ENCODE measurements around the gene NF1.
"Not testable (repeated sequence)": the region's sequence is repeated elsewhere in the genome, so short reads cannot be mapped to it uniquely, and the experiment has no call there.

NF1 gene

GRCh38 chr17:31256936-31257335 is 162.2 kb downstream of the NF1 start:
- no peak for DNase-seq (ENCODE audit: low read depth in 2 of 2)

GRCh38 chr17:31260151-31260550 is 165.4 kb downstream of the NF1 start:
- DNase-seq (ENCODE audit: low read depth in 2 of 2): no peak

- no peak for DNase-seq (ENCODE audit: low read depth in 2 of 2)
Observed at GRCh38 chr17:31261601-31262000, 166.8 kb downstream of the NF1 start.

GRCh38 chr17:31262923-31263322 is 168.1 kb downstream of the NF1 start:
- not testable (repeated sequence) for DNase-seq (ENCODE audit: low read depth in 2 of 2)

GRCh38 chr17:31266042-31266441 is 171.3 kb downstream of the NF1 start:
- DNase-seq (ENCODE audit: low read depth in 2 of 2): no peak

GRCh38 chr17:31269036-31269577 is 174.3 kb downstream of the NF1 start:
- no peak for DNase-seq (ENCODE audit: low read depth in 2 of 2)

GRCh38 chr17:31269578-31269983 is 174.8 kb downstream of the NF1 start:
- no peak for DNase-seq (ENCODE audit: low read depth in 2 of 2)

- DNase-seq (ENCODE audit: low read depth in 2 of 2): no peak
Observed at GRCh38 chr17:31272236-31272635, 177.5 kb downstream of the NF1 start.

GRCh38 chr17:31272803-31273202 is 178.0 kb downstream of the NF1 start:
- no peak for DNase-seq (ENCODE audit: low read depth in 2 of 2)

- no peak for DNase-seq (ENCODE audit: low read depth in 2 of 2)
Observed at GRCh38 chr17:31273516-31273915, 178.7 kb downstream of the NF1 start.

- no peak for DNase-seq (ENCODE audit: low read depth in 2 of 2)
Observed at GRCh38 chr17:31274252-31274651, 179.5 kb downstream of the NF1 start.

- DNase-seq (ENCODE audit: low read depth in 2 of 2): no peak
Observed at GRCh38 chr17:31275116-31275515, 180.3 kb downstream of the NF1 start.

GRCh38 chr17:31279401-31279800 is 184.6 kb downstream of the NF1 start:
- DNase-seq (ENCODE audit: low read depth in 2 of 2): no peak

GRCh38 chr17:31281061-31281460 is 186.3 kb downstream of the NF1 start:
- DNase-seq (ENCODE audit: low read depth in 2 of 2): no peak

GRCh38 chr17:31283841-31284240 is 189.1 kb downstream of the NF1 start:
- no peak for DNase-seq (ENCODE audit: low read depth in 2 of 2)

- DNase-seq (ENCODE audit: low read depth in 2 of 2): no peak
Observed at GRCh38 chr17:31286587-31286986, 191.8 kb downstream of the NF1 start.

- not testable (repeated sequence) for DNase-seq (ENCODE audit: low read depth in 2 of 2)
Observed at GRCh38 chr17:31287932-31288331, 193.2 kb downstream of the NF1 start.

GRCh38 chr17:31289790-31290189 is 195.0 kb downstream of the NF1 start:
- no peak for DNase-seq (ENCODE audit: low read depth in 2 of 2)

GRCh38 chr17:31291820-31292219 is 197.0 kb downstream of the NF1 start:
- no peak for DNase-seq (ENCODE audit: low read depth in 2 of 2)

- DNase-seq (ENCODE audit: low read depth in 2 of 2): no peak
Observed at GRCh38 chr17:31293581-31293980, 198.8 kb downstream of the NF1 start.

GRCh38 chr17:31294231-31294630 is 199.5 kb downstream of the NF1 start:
- DNase-seq (ENCODE audit: low read depth in 2 of 2): no peak

GRCh38 chr17:31294820-31295488 is 200.2 kb downstream of the NF1 start:
- no peak for DNase-seq (ENCODE audit: low read depth in 2 of 2)

- DNase-seq (ENCODE audit: low read depth in 2 of 2): no peak
Observed at GRCh38 chr17:31295489-31295871, 200.7 kb downstream of the NF1 start.

GRCh38 chr17:31296142-31296541 is 201.4 kb downstream of the NF1 start:
- DNase-seq (ENCODE audit: low read depth in 2 of 2): no peak
